Activated CD8-positive, alpha-beta T cell treated with anti-CD3 and anti-CD28 coated beads for 36 hours (primary cell): ENCODE results near the gene ANKRD36. TPM values are rescaled to one million over a fixed set of nuclear protein-coding genes. Genes with fewer than 3 reads are reported as not detected.
"Not testable (repeated sequence)": the region's sequence is repeated elsewhere in the genome, so short reads cannot be mapped to it uniquely, and the experiment has no call there.

Experiments used
- ATAC-seq: fragments of 200-7000 bp; cut with Tn5 transposase; one replicate; pipeline ENCODE4 v1.10.0; 2021; ENCODE audit warnings: mild to moderate bottlenecking, moderate library complexity
- CTCF ChIA-PET: fragments of 350-600 bp; sonication (Branson Sonifier 250); formaldehyde crosslinking; loops from one replicate; lab custom pipeline; 2021; ENCODE audit warnings: antibody characterized with exemption; lab: Charles Lee
- POLR2A ChIA-PET: fragments of 350-600 bp; sonication (Branson Sonifier 250); formaldehyde crosslinking; loops from one replicate; lab custom pipeline; 2021; ENCODE audit warnings: antibody characterized with exemption; lab: Charles Lee
- DNase-seq: peaks from one replicate; pipeline ENCODE4 v3.0.0-alpha.2; 2020
- H3K27ac Mint-ChIP-seq: one replicate; pipeline ENCODE4 v1.8.0; 2021; ENCODE audit warnings: mild to moderate bottlenecking, mixed read lengths
- H3K27me3 Mint-ChIP-seq: one replicate; pipeline ENCODE4 v1.8.0; 2021; ENCODE audit warnings: mixed read lengths
- H3K36me3 Mint-ChIP-seq: one replicate; pipeline ENCODE4 v1.8.0; 2021; ENCODE audit warnings: low read depth, mixed read lengths
- H3K4me1 Mint-ChIP-seq: one replicate; pipeline ENCODE4 v1.8.0; 2021; ENCODE audit warnings: low read depth, mixed read lengths
- H3K4me3 Mint-ChIP-seq: one replicate; pipeline ENCODE4 v1.8.0; 2021; ENCODE audit warnings: mild to moderate bottlenecking, moderate library complexity, mixed read lengths
- H3K9me3 Mint-ChIP-seq: one replicate; pipeline ENCODE4 v1.8.0; 2021; ENCODE audit warnings: mixed read lengths
- CTCF ChIP-seq: fragments of 200-600 bp; IDR thresholded peaks from one replicate; pipeline ENCODE4 v1.8.0; 2022; ENCODE audit warnings: antibody characterized with exemption, mild to moderate bottlenecking
- intact Hi-C: fragments of 100-400 bp; cut with micrococcal nuclease; formaldehyde crosslinking; loops from one replicate; pipeline ENCODE4 v1.10.0; 2022
- total RNA-seq, 2 experiments: library from RNA; stranded (reverse); gene quantifications; one replicate each; pipeline ENCODE4 v1.2.3, GENCODE V29; 2021

Gene ANKRD36
- total RNA-seq, result 10 to 100 TPM; 27.0 to 27.3 TPM

- intact Hi-C loops, H3K9me3 Mint-ChIP-seq, H3K36me3 Mint-ChIP-seq, H3K4me1 Mint-ChIP-seq: not testable (repeated sequence)
- ChIA-PET POLR2A (interaction anchor here (0.9 to 1.0 kb wide), 2 partner anchors 104 to 583 kb away, joined by 3 read pairs; no protein-coding TSS in a partner anchor), CTCF (interaction anchor here (0.9 to 3.5 kb wide), 23 partner anchors 12 to 519 kb away, joined by 3 to 34 read pairs (median 5); partner anchors contain the start of genes ANKRD39 and CNNM3)
- DNase-seq (peak; percentile 91), ATAC-seq (peak; percentile 95)
- H3K27ac Mint-ChIP-seq, result peak within 1 kb of the TSS; percentile 97
- H3K27me3 Mint-ChIP-seq, result peaks cover 10% of the 10 kb centered on the region
- H3K4me3 Mint-ChIP-seq, result peak within 1 kb of the TSS; percentile 96
Observed at GRCh38 chr2:97113050-97113881, at the start of gene ANKRD36. TSS of gene ANKRD36 (plus strand) at chr2:97113153. CDS start at chr2:97113740, 587 bp downstream.

GRCh38 chr2:97066030-97066429, 46.9 kb upstream of the ANKRD36 start:
- H3K27me3 Mint-ChIP-seq, H3K4me1 Mint-ChIP-seq, H3K27ac Mint-ChIP-seq, intact Hi-C loops, DNase-seq, H3K36me3 Mint-ChIP-seq, ATAC-seq, CTCF ChIA-PET, H3K4me3 Mint-ChIP-seq, POLR2A ChIA-PET, H3K9me3 Mint-ChIP-seq: not testable (repeated sequence)

DNA sequence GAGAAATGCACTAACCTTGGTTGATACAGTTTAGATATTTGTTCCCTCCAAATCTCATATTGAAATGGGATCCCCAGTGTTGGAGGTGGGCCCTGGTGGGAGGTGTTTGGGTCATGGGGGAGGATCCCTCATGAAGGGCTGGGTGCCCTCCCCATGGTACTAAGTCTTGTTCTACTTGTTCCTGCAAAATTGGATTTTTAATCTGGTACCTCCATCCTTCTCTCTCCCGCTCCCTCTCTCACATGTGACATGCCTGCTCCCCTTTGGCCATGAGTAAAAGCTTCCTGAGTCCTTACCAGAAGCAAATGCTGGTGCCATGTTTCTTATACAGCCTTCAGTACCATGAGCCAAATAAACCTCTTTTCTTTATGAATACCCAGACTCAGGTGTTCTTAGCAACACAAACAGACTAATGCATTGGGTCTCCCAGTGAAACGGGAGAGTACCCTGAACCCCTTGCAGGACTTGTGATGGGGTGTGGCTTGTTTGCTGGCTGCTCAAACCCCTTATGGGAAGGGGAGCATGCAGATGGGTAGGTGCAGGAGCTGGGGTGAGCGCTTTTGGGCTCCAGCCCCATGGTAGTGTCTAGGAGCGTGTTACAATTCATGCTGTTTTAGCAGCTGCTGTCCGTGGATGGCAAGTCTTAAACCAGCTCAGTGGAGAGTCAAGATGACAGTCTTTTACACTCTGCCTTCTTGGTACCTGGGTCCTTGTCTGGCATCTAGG, 45.5 kb upstream of the ANKRD36 start:
- no peak overlapping the region for H3K27ac Mint-ChIP-seq
- intact Hi-C loops, result no loop called here
- POLR2A ChIA-PET, result no interaction called here
- ATAC-seq, result no peak
- H3K4me1 Mint-ChIP-seq, result no peaks in the 10 kb centered on the region
- no peaks in the 10 kb centered on the region for H3K9me3 Mint-ChIP-seq
- no peak overlapping the region for H3K4me3 Mint-ChIP-seq
- no peak for DNase-seq
- H3K36me3 Mint-ChIP-seq, result no peaks in the 10 kb centered on the region
- TF ChIP-seq CTCF, result no peak
- H3K27me3 Mint-ChIP-seq, result peaks cover 5% of the 10 kb centered on the region
- CTCF ChIA-PET, result no interaction called here

DNA sequence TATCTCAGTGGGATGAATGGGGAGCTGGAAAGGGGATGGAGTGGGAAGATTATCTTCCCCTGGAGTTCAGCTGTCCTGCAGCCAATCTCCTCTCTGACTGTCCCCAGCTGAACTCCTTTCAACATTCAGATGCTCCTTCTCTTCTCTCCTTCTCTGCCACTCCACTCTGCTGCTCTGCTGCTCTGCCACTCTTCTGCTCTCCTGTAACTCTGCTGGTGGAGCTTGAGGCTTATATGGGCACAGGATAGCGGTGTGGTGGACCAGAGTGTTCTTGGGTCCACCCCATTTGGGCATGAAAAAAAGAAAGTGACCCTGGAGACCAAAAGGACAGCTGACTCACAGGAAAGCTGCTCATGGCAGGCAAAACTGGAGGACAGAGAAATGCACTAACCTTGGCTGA, 44.9 kb upstream of the ANKRD36 start:
- DNase-seq, result no peak
- POLR2A ChIA-PET, result no interaction called here
- peaks cover 3% of the 10 kb centered on the region for H3K27me3 Mint-ChIP-seq
- CTCF ChIA-PET, result no interaction called here
- no peak overlapping the region for H3K27ac Mint-ChIP-seq
- H3K36me3 Mint-ChIP-seq, result no peaks in the 10 kb centered on the region
- intact Hi-C loops, result no loop called here
- no peak for ATAC-seq
- no peak for TF ChIP-seq CTCF
- H3K4me3 Mint-ChIP-seq, result no peak overlapping the region
- no peaks in the 10 kb centered on the region for H3K9me3 Mint-ChIP-seq
- no peaks in the 10 kb centered on the region for H3K4me1 Mint-ChIP-seq

DNA sequence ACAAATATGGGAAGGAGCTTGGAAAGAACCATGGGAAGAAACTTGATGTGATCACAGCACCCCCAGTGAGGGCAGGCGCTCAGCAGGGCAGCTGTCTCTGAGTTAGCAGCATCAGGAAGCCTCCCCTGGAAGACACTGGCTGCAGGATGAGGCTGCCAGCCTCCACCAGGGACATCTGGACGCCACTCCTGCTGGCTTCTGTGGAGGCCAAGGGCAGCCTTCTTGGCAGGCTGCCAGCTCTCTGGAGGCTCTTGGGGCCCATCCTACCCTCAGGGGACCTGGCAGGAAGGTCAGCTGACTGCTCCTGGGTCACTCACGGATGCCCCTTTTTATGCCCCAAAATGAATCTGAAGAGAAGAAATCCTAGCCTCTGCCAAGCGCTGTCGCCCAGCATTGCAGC, 44.2 kb upstream of the ANKRD36 start:
- ATAC-seq, H3K9me3 Mint-ChIP-seq, POLR2A ChIA-PET, DNase-seq, H3K27me3 Mint-ChIP-seq, H3K36me3 Mint-ChIP-seq, intact Hi-C loops, H3K4me3 Mint-ChIP-seq, H3K4me1 Mint-ChIP-seq, H3K27ac Mint-ChIP-seq, CTCF ChIA-PET: not testable (repeated sequence)

DNA sequence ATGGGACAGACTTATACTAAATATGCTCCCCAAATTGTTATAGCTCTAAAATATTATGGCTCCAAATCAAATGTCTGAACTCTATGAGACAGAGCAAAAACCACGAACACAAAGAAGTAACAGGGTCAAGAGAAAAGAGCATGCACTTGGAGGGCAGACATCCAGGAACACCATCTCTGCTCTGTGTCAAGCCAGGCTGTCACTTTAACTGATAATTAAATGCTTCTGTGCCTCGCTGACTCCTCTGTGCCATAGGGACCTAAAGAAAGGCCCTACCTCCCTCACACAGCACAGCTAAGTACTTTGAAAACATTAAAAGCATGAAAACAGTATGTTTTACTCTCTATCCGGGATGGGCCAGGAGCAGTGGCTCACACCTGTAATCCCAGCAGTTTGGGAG, 42.0 kb upstream of the ANKRD36 start:
- CTCF ChIA-PET, POLR2A ChIA-PET, H3K27me3 Mint-ChIP-seq, ATAC-seq, intact Hi-C loops, H3K27ac Mint-ChIP-seq, H3K9me3 Mint-ChIP-seq, H3K4me3 Mint-ChIP-seq, DNase-seq, H3K36me3 Mint-ChIP-seq, H3K4me1 Mint-ChIP-seq: not testable (repeated sequence)

GRCh38 chr2:97077213-97077612, 35.7 kb upstream of the ANKRD36 start:
- POLR2A ChIA-PET, H3K4me1 Mint-ChIP-seq, H3K27me3 Mint-ChIP-seq, DNase-seq, H3K9me3 Mint-ChIP-seq, ATAC-seq, CTCF ChIA-PET, H3K4me3 Mint-ChIP-seq, intact Hi-C loops, H3K36me3 Mint-ChIP-seq, H3K27ac Mint-ChIP-seq: not testable (repeated sequence)

DNA sequence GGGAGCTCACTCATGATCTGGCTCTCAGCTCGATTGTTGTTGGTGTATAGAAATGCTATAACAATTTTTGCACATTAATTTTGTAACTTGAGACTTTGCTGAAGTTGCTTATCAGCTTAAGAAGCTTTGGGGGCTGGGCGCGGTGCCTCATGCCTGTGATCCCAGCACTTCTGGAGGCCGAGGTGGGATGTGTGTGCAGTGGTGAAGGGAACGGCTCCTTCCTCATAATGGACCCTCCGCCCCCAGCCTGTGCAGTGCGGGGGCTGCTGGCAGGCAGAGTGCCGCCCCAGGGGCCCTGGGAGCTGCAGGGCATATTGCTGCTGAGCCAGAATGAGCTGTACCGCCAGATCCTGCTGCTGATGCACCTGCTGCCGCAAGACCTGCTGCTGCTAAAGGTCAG, 32.1 kb upstream of the ANKRD36 start:
- H3K27me3 Mint-ChIP-seq, H3K4me3 Mint-ChIP-seq, ATAC-seq, H3K27ac Mint-ChIP-seq, intact Hi-C loops, H3K36me3 Mint-ChIP-seq, H3K9me3 Mint-ChIP-seq, POLR2A ChIA-PET, CTCF ChIA-PET, DNase-seq, H3K4me1 Mint-ChIP-seq: not testable (repeated sequence)

DNA sequence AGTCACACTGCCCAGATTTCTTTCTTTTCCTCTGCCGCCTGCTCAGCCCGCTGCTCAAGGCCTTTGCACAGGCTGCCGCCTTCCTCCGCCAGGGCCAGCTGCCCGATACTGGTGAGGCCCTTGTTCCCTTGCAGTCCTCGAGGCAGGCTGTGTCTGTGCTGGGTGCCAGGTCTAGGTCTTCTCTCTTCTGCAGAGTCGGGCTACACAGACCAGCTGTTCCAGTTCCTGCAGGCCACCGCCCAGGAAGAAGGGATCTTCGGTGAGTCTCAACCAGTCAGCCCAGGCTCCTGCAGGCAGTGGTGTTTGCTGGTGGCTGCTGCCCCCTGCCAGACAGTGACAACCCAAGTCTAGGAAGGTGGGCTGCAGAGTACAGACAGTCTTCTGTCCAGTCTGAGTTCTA, 30.7 kb upstream of the ANKRD36 start:
- ATAC-seq, H3K9me3 Mint-ChIP-seq, H3K4me1 Mint-ChIP-seq, H3K36me3 Mint-ChIP-seq, CTCF ChIA-PET, H3K27me3 Mint-ChIP-seq, DNase-seq, intact Hi-C loops, H3K4me3 Mint-ChIP-seq, POLR2A ChIA-PET, H3K27ac Mint-ChIP-seq: not testable (repeated sequence)

DNA sequence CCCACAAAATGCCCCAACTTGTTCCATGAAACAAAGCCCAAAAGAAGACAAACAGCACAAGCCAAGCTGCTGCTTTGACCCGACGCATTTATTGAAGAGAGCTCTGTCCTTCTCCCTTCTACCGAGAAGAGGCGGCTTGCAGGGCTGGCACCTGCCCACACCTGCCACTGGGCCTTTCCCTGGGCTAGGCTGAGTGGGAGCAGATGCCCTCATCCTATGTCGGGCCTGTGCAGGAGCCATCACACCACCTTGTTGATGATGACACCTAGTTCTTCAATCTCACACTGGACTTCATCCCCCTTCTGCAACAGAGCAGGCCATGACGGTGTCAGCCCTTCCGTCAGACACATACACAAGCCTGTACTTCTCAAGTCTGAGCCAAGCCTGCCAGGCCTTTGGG, 29.4 kb upstream of the ANKRD36 start:
- DNase-seq, H3K4me3 Mint-ChIP-seq, H3K36me3 Mint-ChIP-seq, H3K9me3 Mint-ChIP-seq, ATAC-seq, H3K4me1 Mint-ChIP-seq, intact Hi-C loops, H3K27me3 Mint-ChIP-seq, H3K27ac Mint-ChIP-seq, POLR2A ChIA-PET, CTCF ChIA-PET: not testable (repeated sequence)
